A375 (cell line): ENCODE results near the gene GNB1. TPM values are rescaled to one million over a fixed set of nuclear protein-coding genes. Genes with fewer than 3 reads are reported as not detected.

ENCODE experiments used
- total RNA-seq: library from RNA; depleted of rRNA; stranded (reverse); fragments of >200 nt; shearing (Covaris generic); gene quantifications from 2 replicates; pipeline ENCODE4 v1.2.3, GENCODE V29; 2014; rRNA removed

GNB1 gene
- 48.3 and 53.2 TPM in 2 replicates for total RNA-seq

DNA sequence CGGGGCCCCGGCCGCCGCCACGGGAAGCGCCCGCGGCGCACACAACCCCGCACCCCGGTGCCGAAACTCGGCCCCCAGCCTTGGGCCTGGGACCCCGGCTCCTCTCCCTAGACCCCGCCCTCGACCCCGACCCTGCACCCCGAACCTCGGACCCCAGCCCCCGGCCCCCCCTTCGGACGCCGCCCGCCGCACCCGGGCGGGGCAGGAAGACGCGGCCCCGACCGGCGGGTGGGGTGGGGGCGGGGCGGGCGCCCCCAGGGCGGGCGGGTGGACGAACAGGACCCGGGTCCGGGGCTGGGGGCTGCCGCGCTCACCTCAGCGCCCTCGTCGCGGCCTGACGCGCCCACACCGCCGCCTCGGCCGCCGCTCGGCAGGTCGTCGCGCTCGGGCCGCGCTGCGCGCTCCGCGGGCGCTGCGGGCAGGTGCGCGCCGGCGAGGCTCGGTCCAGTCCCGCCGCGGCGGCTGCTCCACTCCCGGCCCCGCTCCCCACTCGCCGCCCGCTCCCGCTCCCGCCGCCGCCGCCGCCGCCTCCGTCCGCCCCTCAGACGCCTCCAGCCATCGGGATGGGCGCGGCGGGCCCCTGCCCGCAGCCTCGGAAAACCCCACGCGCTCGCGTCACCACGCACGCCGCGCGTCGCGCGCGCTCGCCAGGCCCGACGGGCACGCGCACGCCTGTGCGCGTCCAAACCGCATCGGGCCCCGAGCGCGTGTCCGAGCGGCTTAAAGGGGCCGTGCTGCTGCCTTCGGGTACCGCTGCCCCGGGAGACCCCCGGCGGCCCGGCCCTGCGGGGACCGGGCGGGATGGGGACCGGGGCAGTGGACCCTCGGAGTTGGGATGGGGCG is at the start of gene GNB1:
GNB1 (minus strand) TSS at position 582 of the 843 bp plus-strand sequence. CDS start 65,634 bp downstream, outside the sequence.

DNA sequence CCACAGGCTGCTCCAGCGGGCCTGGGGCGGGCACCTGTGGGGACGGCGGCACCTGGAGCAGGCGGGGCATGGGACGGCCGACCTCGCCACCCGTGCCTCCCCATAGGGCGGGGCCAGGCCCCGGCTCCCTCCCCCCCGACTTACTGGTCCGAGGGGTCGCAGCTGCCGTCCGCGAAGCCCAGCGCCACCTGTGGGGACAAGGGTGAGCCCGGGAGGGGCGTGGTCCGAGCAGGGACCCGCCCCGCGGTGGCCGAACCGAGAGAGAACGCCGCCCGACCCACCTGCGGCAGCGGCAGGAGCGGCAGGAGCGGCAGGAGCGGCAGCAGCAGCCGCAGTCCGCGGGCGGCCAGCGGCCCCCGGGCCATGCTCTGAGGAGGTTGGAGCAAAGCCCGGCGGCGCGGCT is 28.0 kb upstream of the GNB1 start, which contains the start of gene TMEM52:
TMEM52 (minus strand) TSS at position 379 of the 403 bp plus-strand sequence; CDS start at position 365, 14 bp downstream.

DNA sequence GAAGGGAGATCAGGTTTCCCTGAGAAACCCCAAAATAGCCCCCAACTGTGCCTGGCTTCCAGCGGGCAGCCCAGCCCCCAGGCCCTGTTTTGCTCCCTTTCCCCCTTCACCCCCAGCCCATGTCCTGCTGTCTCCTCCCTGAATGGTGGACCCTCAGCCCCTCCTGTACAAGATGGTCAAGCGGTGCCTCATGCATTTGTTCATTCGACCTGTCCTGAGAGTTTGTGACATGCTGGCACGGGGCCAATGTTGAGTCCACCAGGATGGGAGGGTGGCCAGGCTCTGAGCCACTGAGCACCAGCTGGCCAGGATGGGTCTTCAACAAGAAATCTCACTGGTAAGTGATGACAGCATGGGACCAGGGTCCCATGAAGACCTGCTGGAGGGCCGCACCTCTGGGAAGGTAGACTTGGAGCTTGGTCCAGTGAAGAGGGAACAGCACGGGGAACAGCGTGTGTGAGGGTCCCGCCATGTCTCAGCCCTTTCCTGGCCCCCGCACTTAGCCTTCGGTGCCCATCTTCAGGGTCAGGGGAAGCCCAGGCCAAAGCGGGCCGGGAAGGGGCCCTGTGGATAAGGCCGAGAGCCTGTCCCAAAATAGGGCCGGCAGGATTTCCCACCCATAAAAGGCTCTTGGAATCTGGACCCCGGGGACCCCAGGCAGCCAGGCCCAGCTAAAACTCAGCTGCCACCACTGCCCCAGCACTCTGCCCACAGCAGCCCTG is 24.2 kb upstream of the GNB1 start, which contains the start of gene CALML6:
CALML6 (plus strand) TSS at position 290 of the 722 bp plus-strand sequence; CDS start at position 311, 21 bp downstream.

GRCh38 chr1:1777950-1778662 is 112.8 kb downstream of the GNB1 start, which contains the start of gene NADK:
TSS of gene NADK (minus strand) at chr1:1778470. CDS start at chr1:1765406, 13,064 bp downstream.

Other genes starting within 250 kb of the GNB1 start
- gene CDK11B, start 232.1 kb downstream of the GNB1 start, total RNA-seq = 21.3 and 22.3 TPM in 2 replicates
- 19.3 and 21.4 TPM in 2 replicates for gene SLC35E2B, start 198.3 kb downstream of the GNB1 start, total RNA-seq
- gene CDK11A, start 166.7 kb downstream of the GNB1 start, total RNA-seq = 36.1 and 38.4 TPM in 2 replicates
- gene NADK, start 112.6 kb downstream of the GNB1 start, total RNA-seq = 53.4 and 60.2 TPM in 2 replicates
- 0.53 and 2.4 TPM in 2 replicates for gene CALML6, start 24.2 kb upstream of the GNB1 start, total RNA-seq
- gene TMEM52, start 28.2 kb upstream of the GNB1 start, total RNA-seq = 1.2 TPM in 1 of 2 replicates, not detected in the other
- gene CFAP74, start 112.7 kb upstream of the GNB1 start, total RNA-seq = not detected in 2 replicates
- not detected in 2 replicates for gene GABRD, start 128.3 kb upstream of the GNB1 start, total RNA-seq
- 29.8 and 40.1 TPM in 2 replicates for gene PRKCZ, start 159.3 kb upstream of the GNB1 start, total RNA-seq